Inflammatory macrophage treated with lipopolysaccharide for 4 hours (primary cell): Measurements from ENCODE around the gene AXIN1.
A peak's percentile ranks its signal among the peaks of the same experiment; 100 is the strongest.
"Not testable (repeated sequence)": the region's sequence is repeated elsewhere in the genome, so short reads cannot be mapped to it uniquely, and the experiment has no call there.

Source experiments
- DNase-seq: peaks from one replicate; pipeline ENCODE4 v3.0.0-alpha.2; 2020

AXIN1 gene

DNA sequence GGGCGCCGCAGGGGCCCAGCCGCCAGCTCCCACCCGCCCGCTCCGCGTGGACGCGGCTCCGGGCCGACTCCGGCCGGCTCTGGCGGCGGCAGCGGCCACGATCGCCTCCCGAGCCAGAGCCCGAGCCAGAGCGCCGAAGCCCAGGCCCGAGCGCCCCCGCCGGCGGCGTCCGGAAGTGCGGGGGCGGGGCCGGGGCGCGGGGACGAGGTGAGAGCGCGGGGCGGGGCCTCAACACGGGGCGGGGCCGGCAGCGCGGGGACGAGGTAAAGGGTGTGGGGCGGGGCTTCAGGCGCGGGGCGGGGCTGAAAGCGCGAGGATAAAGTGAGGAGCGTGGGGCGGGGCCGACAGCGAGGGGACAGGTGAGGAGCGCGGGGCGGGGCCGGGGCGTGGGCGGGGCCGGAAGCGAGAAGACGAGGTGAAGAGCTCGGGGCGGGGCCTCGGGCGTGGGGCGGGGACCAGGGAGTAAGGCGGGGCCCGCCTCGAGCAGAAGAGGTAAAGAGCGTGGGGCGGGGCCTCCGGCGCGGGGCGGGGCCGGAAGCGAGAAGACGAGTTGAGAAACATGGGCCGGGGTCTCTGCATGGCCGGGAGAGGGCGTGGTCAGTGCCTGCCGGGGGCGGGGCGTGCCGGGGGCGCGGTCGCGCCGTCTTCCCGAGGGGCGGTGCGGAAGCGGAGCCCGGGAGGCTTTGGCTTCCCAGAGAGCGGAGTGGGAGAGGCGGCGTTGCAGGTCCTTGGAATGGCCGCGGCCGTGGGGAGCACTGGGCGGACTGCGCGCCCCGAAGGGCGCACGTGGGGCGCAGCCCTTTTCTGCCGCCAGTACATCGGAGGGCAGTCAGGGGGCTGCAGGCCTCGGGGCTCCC, at the start of gene AXIN1:
Gene AXIN1 (minus strand): TSS at position 177 of the 857 bp plus-strand sequence. CDS start 5,698 bp downstream, outside the sequence.
- DNase-seq: peak; percentile 99

DNA sequence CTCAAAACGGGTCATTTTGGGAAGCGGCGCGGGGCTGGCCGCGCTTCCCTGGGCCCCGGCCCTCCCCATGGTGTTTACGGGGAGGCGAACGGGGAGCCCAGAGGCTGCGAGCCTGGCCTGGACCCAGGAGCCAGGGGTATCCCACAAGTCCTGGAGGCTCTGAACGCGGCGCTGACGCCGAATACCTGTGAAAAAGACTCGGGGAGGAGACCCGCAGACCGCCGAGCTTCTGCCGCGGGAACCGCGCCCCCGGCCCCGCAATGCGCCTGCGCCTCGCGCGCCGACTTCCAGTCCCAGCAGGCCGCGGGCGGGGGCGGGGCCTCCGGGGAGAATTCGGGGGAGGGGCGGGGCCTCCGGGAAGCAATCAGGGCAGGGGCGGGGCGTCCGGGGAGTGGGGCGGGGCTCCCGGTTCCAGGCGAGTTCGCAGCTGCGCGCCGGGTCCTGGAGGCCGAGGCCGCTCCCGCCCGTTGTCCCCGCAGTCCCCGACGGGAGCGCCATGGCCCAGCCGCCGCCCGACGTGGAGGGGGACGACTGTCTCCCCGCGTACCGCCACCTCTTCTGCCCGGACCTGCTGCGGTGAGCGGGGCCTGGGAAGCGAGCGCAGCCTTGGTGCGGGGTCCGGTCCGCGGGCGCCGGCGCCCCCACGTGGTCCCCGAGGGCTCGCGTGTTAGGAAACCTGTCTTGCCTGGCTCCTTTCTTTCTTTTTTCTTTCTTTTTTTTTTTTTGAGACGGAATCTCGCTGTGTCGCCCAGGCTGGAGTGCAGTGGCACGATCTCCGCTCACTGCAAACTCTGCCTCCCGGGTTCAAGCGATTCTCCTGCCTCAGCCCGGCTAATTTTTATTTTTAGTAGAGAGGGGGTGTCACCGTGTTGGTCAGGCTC, 49.2 kb upstream of the AXIN1 start, which contains the start of gene DECR2:
Gene DECR2 (plus strand): TSS at position 418 of the 881 bp plus-strand sequence. CDS start 79 bp downstream, at position 497.
- peak; percentile 91 for DNase-seq

GRCh38 chr16:400061-400591, 47.6 kb upstream of the AXIN1 start:
- no peak for DNase-seq

DNA sequence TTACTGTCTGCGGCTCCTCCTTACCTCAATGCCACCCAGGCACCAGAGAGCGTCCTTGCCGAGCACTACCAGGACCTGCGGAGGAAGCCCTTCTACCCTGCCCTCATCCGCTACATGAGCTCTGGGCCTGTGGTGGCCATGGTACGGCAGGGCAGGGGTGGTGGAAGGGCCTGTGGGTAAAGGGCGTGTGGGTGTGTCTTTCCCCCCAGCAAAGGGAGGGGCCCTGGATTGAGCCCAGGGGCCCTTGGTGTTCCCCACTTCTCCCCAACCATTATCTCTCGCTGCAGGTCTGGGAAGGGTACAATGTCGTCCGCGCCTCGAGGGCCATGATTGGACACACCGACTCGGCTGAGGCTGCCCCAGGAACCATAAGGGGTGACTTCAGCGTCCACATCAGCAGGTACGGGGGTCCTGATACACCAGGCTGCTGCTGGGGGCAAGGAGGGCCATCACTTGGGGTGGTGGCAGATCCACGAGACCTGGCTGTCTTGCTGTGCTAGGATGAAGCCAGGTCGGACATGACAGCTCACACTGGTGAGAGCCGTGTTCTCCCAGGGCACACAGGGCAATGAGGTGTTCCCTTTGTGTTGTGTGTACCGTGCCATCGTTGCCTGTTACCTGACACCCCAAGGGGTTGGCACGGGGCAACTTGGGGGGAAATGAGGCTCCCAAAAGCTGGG, 47.0 kb upstream of the AXIN1 start:
- no peak for DNase-seq

DNA sequence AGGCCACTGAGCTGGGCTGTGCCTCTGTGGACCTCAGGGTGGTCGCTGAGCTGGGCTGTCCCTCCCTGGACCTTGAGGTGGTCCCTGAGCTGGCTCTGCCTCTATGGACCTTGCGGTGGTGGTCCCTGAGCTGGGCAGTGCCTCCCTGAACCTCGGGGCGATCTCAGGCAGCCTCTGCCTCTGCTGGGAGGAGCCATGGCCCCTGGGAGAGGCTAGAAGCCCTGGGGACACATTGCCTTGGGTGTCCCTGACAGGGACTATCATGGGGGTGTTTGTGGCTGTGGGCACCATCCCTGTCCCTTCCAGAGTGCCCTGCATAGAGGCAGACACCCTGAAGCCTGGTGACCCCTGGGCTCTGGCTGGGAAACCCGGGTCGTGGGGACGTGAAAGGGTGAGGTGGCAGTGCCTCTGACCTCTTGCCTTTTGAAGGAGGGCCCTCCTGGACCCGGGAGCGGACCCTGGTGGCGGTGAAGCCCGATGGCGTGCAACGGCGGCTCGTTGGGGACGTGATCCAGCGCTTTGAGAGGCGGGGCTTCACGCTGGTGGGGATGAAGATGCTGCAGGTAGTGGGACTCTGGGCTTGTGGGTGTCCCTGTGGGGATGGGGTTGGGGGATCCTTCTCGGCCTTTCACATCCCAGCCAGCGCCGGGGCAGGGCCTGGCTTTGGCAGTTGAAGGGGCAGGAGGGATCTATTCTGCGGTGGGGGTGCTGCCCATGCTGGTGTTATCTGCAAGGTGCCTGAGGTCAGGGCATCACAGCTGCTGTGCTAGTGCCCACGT, 46.2 kb upstream of the AXIN1 start:
- no peak for DNase-seq

- DNase-seq: peak; percentile 23
Measured at GRCh38 chr16:397736-398332, 45.3 kb upstream of the AXIN1 start.

DNA sequence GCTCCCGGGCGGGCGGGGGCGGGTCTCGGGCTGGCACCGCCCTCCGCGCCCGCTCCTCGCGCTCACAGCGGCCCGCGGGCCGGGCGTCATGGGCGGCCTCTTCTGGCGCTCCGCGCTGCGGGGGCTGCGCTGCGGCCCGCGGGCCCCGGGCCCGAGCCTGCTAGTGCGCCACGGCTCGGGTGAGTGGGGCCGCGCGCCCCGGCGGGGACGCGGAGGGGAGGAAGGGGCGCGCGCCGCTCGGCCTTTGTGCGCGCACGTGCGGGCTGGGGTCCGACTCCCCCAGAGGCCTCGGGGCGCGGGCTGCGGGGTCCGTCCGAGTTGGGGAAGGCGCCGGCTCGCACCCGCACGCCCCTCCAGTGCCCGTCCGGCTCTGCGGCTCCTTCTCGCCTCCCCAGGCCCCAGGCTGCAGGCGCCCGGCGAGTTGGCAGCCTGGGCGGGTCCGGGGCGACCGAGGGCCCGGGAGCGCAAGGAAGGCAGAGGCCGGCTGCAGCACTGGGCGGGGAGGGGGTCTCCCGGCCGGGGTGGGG, 44.7 kb upstream of the AXIN1 start, which contains the start of gene NME4:
Gene NME4 (plus strand): TSS at position 65 of the 527 bp plus-strand sequence. CDS start 24 bp downstream, at position 89.
- DNase-seq: no peak

- no peak for DNase-seq
Measured at GRCh38 chr16:396605-397004, 44.1 kb upstream of the AXIN1 start.

GRCh38 chr16:396199-396598, 43.7 kb upstream of the AXIN1 start:
- DNase-seq: no peak

DNA sequence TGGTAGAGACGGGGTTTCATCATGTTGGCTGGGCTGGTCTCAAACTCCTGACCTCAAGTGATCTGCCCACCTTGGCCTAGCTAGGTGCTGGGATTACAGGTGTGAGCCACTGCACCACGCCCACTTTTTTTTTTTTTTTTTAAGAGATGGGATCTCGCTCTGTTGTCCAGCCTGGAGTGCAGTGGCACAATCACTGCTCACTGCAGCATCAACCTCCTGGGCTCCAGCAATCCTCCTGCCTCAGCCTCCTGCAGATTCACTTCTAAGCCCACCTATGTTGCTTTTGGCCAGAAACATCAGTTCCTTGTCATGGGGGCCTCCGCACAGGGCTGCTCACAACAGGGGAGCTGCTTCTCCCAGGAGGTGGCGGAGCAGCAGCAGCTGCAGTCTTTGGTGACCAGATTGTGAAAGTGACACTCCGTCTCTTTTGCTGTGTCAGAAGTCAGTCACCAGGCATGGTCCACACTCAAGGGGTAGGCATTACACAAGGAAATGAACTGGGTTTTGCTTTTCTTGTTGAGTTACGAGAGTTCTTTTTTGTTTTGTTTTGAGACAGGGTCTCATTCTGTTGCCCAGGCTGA, 40.0 kb upstream of the AXIN1 start:
- DNase-seq: peak; percentile 77

- DNase-seq: peak; percentile 69
Measured at GRCh38 chr16:391885-392335, 39.4 kb upstream of the AXIN1 start.

GRCh38 chr16:389352-389751, 36.8 kb upstream of the AXIN1 start:
- no peak for DNase-seq

- DNase-seq: not testable (repeated sequence)
Measured at GRCh38 chr16:387761-388666, 35.5 kb upstream of the AXIN1 start.

DNA sequence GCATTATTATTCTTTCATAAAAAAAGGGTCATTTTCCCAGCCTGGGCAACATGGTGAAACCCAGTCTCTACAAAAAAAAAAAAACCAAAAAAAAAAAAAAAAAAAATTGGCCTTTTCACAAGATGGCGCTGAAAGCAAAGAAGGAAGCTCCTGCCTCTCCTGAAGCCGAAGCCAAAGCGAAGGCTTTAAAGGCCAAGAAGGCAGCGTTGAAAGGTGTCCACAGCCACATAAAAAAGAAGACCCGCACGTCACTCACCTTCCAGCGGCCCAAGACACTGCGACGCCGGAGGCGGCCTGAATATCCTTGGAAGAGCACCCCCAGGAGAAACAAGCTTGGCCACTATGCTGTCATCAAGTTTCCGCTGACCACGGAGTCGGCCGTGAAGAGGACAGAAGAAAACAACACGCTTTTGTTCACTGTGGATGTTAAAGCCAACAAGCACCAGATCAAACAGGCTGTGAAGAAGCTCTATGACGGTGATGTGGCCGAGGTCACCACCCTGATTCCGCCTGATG, 34.2 kb upstream of the AXIN1 start:
- DNase-seq: no peak

GRCh38 chr16:383326-384051, 31.0 kb upstream of the AXIN1 start:
- peak; percentile 32 for DNase-seq

- DNase-seq: peak; percentile 80
Measured at GRCh38 chr16:381789-382717, 29.5 kb upstream of the AXIN1 start, which contains the start of gene PGAP6. PGAP6 (minus strand) TSS chr16:381978; CDS start chr16:381821, 157 bp downstream.
